ENCODE measurements around the gene PXDN.

PXDN gene

GRCh38 chr2:1661891-1662605, 82.3 kb downstream of the PXDN start:
- no peak for TF ChIP-seq CTCF (conservative IDR thresholded peaks at IDR 0.05; ENCODE audit: low read depth, low read length)
- Histone ChIP-seq H3K4me2 (no peak overlapping the region), H3K79me2 (ENCODE audit: insufficient read depth, low read depth) (no peaks in the 10 kb centered on the region), H3K36me3 (ENCODE audit: insufficient read depth) (no peaks in the 10 kb centered on the region), H4K20me1 (ENCODE audit: insufficient read depth) (no peaks in the 10 kb centered on the region), H3K27ac (no peak overlapping the region), H3K4me1 (ENCODE audit: low read depth, poor library complexity, severe bottlenecking) (peaks cover 7% of the 10 kb centered on the region), H3K27me3 (ENCODE audit: insufficient read depth, low read depth) (no peaks in the 10 kb centered on the region), H3K9ac (no peak overlapping the region), H3K4me3 (IDR thresholded peaks at IDR 0.05; ENCODE audit: insufficient read depth, low read depth, low read length) (no peak overlapping the region), H2AFZ (ENCODE audit: low read depth) (no peak overlapping the region)

- H3K4me1 ChIP-seq (ENCODE audit: low read depth, poor library complexity, severe bottlenecking), result peaks cover 11% of the 10 kb centered on the region
- no peak overlapping the region for H3K27ac ChIP-seq
- TF ChIP-seq CTCF (conservative IDR thresholded peaks at IDR 0.05; ENCODE audit: low read depth, low read length), result no peak
- H3K4me3 ChIP-seq (IDR thresholded peaks at IDR 0.05; ENCODE audit: insufficient read depth, low read depth, low read length), result no peak overlapping the region
- no peak overlapping the region for H2AFZ ChIP-seq (ENCODE audit: low read depth)
- H4K20me1 ChIP-seq (ENCODE audit: insufficient read depth), result no peaks in the 10 kb centered on the region
- no peaks in the 10 kb centered on the region for H3K79me2 ChIP-seq (ENCODE audit: insufficient read depth, low read depth)
- no peaks in the 10 kb centered on the region for H3K27me3 ChIP-seq (ENCODE audit: insufficient read depth, low read depth)
- H3K4me2 ChIP-seq, result no peak overlapping the region
- no peak overlapping the region for H3K9ac ChIP-seq
- no peaks in the 10 kb centered on the region for H3K36me3 ChIP-seq (ENCODE audit: insufficient read depth)
These were observed 83.4 kb downstream of the PXDN start for GRCh38 chr2:1660656-1661640.

GRCh38 chr2:1659951-1660565, 84.3 kb downstream of the PXDN start:
- Histone ChIP-seq H3K4me2 (no peak overlapping the region), H3K36me3 (ENCODE audit: insufficient read depth) (no peaks in the 10 kb centered on the region)

More at GRCh38 chr2:1659951-1660565, 84.3 kb downstream of the PXDN start:
- no peak overlapping the region for H3K27ac ChIP-seq
- no peak overlapping the region for H2AFZ ChIP-seq (ENCODE audit: low read depth)
- H3K9ac ChIP-seq, result no peak overlapping the region
- no peak overlapping the region for H3K4me3 ChIP-seq (IDR thresholded peaks at IDR 0.05; ENCODE audit: insufficient read depth, low read depth, low read length)
- H3K79me2 ChIP-seq (ENCODE audit: insufficient read depth, low read depth), result no peaks in the 10 kb centered on the region
- no peaks in the 10 kb centered on the region for H3K27me3 ChIP-seq (ENCODE audit: insufficient read depth, low read depth)
- H3K4me1 ChIP-seq (ENCODE audit: low read depth, poor library complexity, severe bottlenecking), result peaks cover 11% of the 10 kb centered on the region
- H4K20me1 ChIP-seq (ENCODE audit: insufficient read depth), result no peaks in the 10 kb centered on the region
- TF ChIP-seq CTCF (conservative IDR thresholded peaks at IDR 0.05; ENCODE audit: low read depth, low read length), result no peak
